Measurements from ENCODE around the gene G6PC3.

- no peak for TF ChIP-seq PATZ1 (CRISPR knock-in tag; IDR thresholded peaks at IDR 0.05; ENCODE audit: borderline replicate concordance)
- TF ChIP-seq ZC3H10 (CRISPR knock-in tag; IDR thresholded peaks at IDR 0.05), result no peak
- no peak for TF ChIP-seq BACH2 (CRISPR knock-in tag; IDR thresholded peaks at IDR 0.05; ENCODE audit: borderline replicate concordance)
- no peak for TF ChIP-seq ESRRG (CRISPR knock-in tag; IDR thresholded peaks at IDR 0.05)
- TF ChIP-seq RARB (CRISPR knock-in tag; IDR thresholded peaks at IDR 0.05), result no peak
- no peak for TF ChIP-seq CSRNP3 (CRISPR knock-in tag; IDR thresholded peaks at IDR 0.05)
- 0 out of 2 replicates have a peak, but pooled peaks have one; percentile 16 for TF ChIP-seq TCF4 (CRISPR knock-in tag; IDR thresholded peaks at IDR 0.05; ENCODE audit: borderline replicate concordance)
- no peak for TF ChIP-seq ISL1 (CRISPR knock-in tag; IDR thresholded peaks at IDR 0.05)
- no peak for TF ChIP-seq GLIS3 (CRISPR knock-in tag; IDR thresholded peaks at IDR 0.05)
These were observed at the start of gene G6PC3 for GRCh38 chr17:44070455-44071197.

Measured in SK-N-SH treated with all-trans-retinoic acid at 6 μM for 48 hours (cell line).